SK-N-SH (cell line): ENCODE measurements around the gene NLRC5.

Experiments used
- CTCF ChIP-seq: fragments of 200-600 bp; sonication (generic); IDR thresholded peaks from 2 replicates; pipeline ENCODE4 v1.6.1; 2017; ENCODE audit warnings: antibody characterized with exemption, mild to moderate bottlenecking, moderate library complexity
- YY1 ChIP-seq: IDR thresholded peaks from 2 replicates; pipeline ENCODE4 v1.4.0; 2012; ENCODE audit warnings: low read depth, mild to moderate bottlenecking

DNA sequence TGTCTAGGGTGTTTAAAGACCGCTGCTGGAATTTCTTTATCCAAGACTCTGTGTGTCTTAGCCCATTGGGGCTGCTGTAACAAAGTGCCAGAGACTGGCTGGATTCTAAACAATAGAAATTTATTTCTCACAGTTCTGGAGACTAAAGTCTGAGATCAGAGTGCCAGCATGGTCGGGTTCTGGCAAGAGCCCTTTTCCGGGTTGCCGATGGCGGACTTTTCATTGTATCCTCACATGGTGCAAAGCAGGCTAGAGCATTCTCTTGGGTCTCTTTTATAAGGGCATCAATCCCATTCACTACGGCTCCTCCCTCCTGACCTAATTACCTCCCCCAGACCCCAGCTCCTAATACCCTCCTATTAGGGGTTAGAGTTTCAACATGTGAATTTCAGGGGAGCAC, 9.5 kb downstream of the NLRC5 start:
- TF ChIP-seq CTCF (no peak), YY1 (no peak)
